Astrocyte (in vitro differentiated cells and primary cell): ENCODE measurements around the gene NRDC.

Experiments
- CTCF ChIP-seq: IDR thresholded peaks from 2 replicates; pipeline ENCODE4 v1.5.1; 2011; ENCODE audit warnings: low read depth, mild to moderate bottlenecking, inconsistent platforms, low read length, moderate library complexity; ENCODE audit not compliant: insufficient read depth
- EZH2 ChIP-seq: IDR thresholded peaks from 2 replicates; pipeline ENCODE4 v1.6.1; 2012; ENCODE audit warnings: mild to moderate bottlenecking, low read length, inconsistent platforms; ENCODE audit not compliant: insufficient read depth

DNA sequence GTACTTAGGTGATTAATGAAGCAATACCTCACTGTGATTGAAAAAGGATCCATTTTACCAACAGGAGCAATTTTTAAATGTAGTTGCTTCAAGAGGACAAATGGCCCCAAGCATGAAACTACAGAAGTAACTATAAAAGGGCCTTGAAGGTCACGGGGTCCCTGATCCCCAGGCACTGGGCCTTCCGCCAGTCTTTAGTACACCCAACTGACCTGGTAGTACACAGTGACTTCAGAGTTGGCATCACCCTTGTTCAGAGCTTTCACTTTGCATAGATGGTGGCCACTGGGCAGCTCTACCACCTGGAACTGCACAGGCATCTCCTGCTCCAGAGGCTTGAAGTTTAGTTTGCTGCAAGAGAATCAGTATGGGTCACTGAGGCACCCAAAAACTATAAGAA, 84.3 kb downstream of the NRDC start:
- TF ChIP-seq CTCF (no peak), EZH2 (no peak)
